Bronchial smooth muscle cell (primary cell): ENCODE results near the gene RHCE. TPM values are rescaled to one million over a fixed set of nuclear protein-coding genes. Genes with fewer than 3 reads are reported as not detected.

Experiments
- total RNA-seq: library from RNA; depleted of rRNA; stranded (reverse); fragments of >200 nt; gene quantifications from 2 replicates; pipeline ENCODE4 v1.2.1, GENCODE V29; 2014

RHCE gene
- total RNA-seq: 1.5 and 1.6 TPM in 2 replicates

GRCh38 chr1:25420715-25421114 is at the start of gene RHCE:
RHCE (minus strand) TSS chr1:25420825; CDS start chr1:25420786, 39 bp downstream.

GRCh38 chr1:25430073-25430966 is 9.7 kb upstream of the RHCE start, which contains the start of gene MACO1:
MACO1 (plus strand) TSS chr1:25430897; CDS start chr1:25431099, 202 bp downstream.

DNA sequence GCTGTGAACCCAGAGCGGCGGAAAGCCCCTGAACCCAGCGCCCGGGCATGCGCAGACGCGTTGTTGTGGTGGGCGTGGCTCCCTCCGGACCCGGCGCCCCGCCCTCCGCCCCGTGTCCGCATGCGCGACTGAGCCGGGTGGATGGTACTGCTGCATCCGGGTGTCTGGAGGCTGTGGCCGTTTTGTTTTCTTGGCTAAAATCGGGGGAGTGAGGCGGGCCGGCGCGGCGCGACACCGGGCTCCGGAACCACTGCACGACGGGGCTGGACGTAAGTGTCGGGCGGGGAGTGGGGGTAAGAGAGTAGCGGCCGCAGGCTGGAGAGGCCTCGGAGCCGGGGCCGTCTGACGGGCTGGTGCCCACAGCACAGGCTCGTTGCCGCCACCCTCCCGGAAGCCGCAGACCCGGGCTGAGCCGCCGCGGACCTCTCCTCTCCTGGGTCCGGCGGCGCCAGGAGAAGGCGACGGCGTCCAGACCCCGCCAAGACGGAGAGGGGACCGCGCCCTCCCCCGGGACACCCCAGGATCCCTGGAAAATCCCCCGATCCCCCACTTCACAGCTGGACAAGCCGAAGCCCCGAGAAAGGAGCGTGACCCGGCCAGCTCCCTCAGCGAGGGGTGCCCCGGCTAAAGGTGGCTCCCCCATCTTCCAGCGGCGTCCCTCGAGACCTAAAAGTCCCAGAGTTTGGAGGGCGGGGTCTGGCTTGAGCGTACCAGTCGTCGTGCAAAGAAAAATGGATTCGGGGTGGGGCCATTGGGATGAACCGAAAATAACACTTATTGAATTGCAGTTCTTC is 82.2 kb downstream of the RHCE start, which contains the start of gene TMEM50A:
TMEM50A (plus strand) TSS at position 147 of the 794 bp plus-strand sequence. CDS start 2,153 bp downstream, outside the sequence.

Other genes starting within 250 kb of the RHCE start
- gene SYF2, start 188.3 kb downstream of the RHCE start, total RNA-seq: 28.3 and 45.4 TPM in 2 replicates
- 122 and 226 TPM in 2 replicates for gene RSRP1, start 173.4 kb downstream of the RHCE start, total RNA-seq
- not detected in 2 replicates for gene RHD, start 148.3 kb downstream of the RHCE start, total RNA-seq
- 72.6 and 121 TPM in 2 replicates for gene TMEM50A, start 82.5 kb downstream of the RHCE start, total RNA-seq
- gene MACO1, start 10.1 kb upstream of the RHCE start, total RNA-seq: 9.4 and 12.0 TPM in 2 replicates
- gene LDLRAP1, start 122.8 kb upstream of the RHCE start, total RNA-seq: 6.6 and 8.2 TPM in 2 replicates
- gene MAN1C1, start 196.0 kb upstream of the RHCE start, total RNA-seq: 4.1 and 4.4 TPM in 2 replicates